Suprapubic skin (tissue), 4 donors: Measurements from ENCODE around the gene EDNRB. TPM values are rescaled to one million over a fixed set of nuclear protein-coding genes. Genes with fewer than 3 reads are reported as not detected.
A peak's percentile ranks its signal among the peaks of the same experiment; 100 is the strongest.

ENCODE experiments used
- DNase-seq, 2 donors: peaks; one replicate each; pipeline ENCODE4 v3.0.0-alpha.2; 2019; ENCODE audit warnings: low spot score in 2 of 2
- H3K27ac ChIP-seq: fragments of 200-600 bp; sonication (generic); one replicate; pipeline ENCODE4 v1.5.1; 2019
- H3K27me3 ChIP-seq: fragments of 200-600 bp; sonication (generic); one replicate; pipeline ENCODE4 v1.5.1; 2019
- H3K36me3 ChIP-seq: fragments of 200-600 bp; sonication (generic); one replicate; pipeline ENCODE4 v1.5.1; 2019
- H3K4me1 ChIP-seq: fragments of 200-600 bp; sonication (generic); one replicate; pipeline ENCODE4 v1.5.1; 2019
- H3K4me3 ChIP-seq: fragments of 200-600 bp; sonication (generic); one replicate; pipeline ENCODE4 v1.5.1; 2019; ENCODE audit warnings: mild to moderate bottlenecking
- H3K9me3 ChIP-seq: fragments of 200-600 bp; sonication (generic); one replicate; pipeline ENCODE4 v1.5.1; 2019
- EP300 ChIP-seq: sonication (generic); formaldehyde crosslinking; IDR thresholded peaks from one replicate; pipeline ENCODE4 v1.6.1; 2017; ENCODE audit warnings: antibody characterized with exemption
- POLR2A ChIP-seq, 2 donors: fragments of 450-650 bp; IDR thresholded peaks; one replicate each; pipeline ENCODE4 v1.6.1; 2017; ENCODE audit warnings: antibody characterized with exemption in 2 of 2, mild to moderate bottlenecking in 2 of 2, moderate library complexity in 2 of 2
- POLR2AphosphoS5 ChIP-seq, 3 donors: sonication (generic); formaldehyde crosslinking; IDR thresholded peaks; one replicate each; pipeline ENCODE4 v1.6.1; 2017; ENCODE audit warnings: antibody characterized with exemption in 3 of 3
- WGBS: methylation state at CpG from one replicate; pipeline ENCODE4 v1.1.5; 2018; 5-methylcytosine and 5-hydroxymethylcytosine counted together
- total RNA-seq, 4 donors: library from RNA; depleted of rRNA; stranded (reverse); fragments of >200 nt; gene quantifications; one replicate each; pipeline ENCODE4 v1.1.0, GENCODE V29; 2016
- TF ChIP-seq, protein P1 (sequence below), 2 donors: fragments of 200-600 bp in 1 of 2; fragments of 450-650 bp in 1 of 2; sonication (generic) in 1 of 2; IDR thresholded peaks; one replicate each; pipeline ENCODE4 v1.5.1; 2016 to 2019; ENCODE audit warnings: antibody characterized with exemption in 2 of 2, mild to moderate bottlenecking in 1 of 2, moderate library complexity in 1 of 2

Gene EDNRB
- total RNA-seq, 4 donors from 2014 or later: 22.9 to 35.2 (median 26.8) TPM

GRCh38 chr13:77930430-77930829 lies 11.8 kb upstream of the EDNRB start:
- Histone ChIP-seq H3K9me3 (no peaks in the 10 kb centered on the region), H3K27ac (no peak overlapping the region), H3K4me3 (no peak overlapping the region), H3K36me3 (no peaks in the 10 kb centered on the region), H3K4me1 (no peaks in the 10 kb centered on the region), H3K27me3 (peaks cover 4% of the 10 kb centered on the region)
- TF ChIP-seq, protein P1, sequence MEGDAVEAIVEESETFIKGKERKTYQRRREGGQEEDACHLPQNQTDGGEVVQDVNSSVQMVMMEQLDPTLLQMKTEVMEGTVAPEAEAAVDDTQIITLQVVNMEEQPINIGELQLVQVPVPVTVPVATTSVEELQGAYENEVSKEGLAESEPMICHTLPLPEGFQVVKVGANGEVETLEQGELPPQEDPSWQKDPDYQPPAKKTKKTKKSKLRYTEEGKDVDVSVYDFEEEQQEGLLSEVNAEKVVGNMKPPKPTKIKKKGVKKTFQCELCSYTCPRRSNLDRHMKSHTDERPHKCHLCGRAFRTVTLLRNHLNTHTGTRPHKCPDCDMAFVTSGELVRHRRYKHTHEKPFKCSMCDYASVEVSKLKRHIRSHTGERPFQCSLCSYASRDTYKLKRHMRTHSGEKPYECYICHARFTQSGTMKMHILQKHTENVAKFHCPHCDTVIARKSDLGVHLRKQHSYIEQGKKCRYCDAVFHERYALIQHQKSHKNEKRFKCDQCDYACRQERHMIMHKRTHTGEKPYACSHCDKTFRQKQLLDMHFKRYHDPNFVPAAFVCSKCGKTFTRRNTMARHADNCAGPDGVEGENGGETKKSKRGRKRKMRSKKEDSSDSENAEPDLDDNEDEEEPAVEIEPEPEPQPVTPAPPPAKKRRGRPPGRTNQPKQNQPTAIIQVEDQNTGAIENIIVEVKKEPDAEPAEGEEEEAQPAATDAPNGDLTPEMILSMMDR (IDR thresholded peaks at IDR 0.05): no peak
- no peak for TF ChIP-seq POLR2A (IDR thresholded peaks at IDR 0.05)
- TF ChIP-seq POLR2AphosphoS5 (IDR thresholded peaks at IDR 0.05): no peak
- TF ChIP-seq EP300: no peak
- DNase-seq: no peak

DNA sequence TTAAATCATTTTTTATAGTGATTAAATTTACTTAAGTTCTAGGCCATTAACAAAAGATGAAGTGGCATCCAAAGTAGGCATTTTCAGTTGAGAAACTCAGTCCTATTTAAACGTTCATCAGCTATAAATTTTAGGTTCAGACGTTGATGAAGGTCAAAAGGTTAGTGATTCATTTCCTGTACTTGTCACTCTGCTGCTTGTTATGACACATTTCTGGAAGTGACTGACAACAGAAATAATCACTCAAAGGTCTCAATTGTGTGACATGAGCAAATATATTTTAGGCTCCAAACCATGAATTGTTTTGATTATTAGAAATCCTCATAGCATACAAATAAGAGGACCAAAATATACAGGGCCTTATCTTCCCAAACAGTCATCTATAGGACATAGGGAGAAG lies 10.3 kb upstream of the EDNRB start:
- WGBS: 7% methylated on average over 2 of the region's 2 CpGs
- Histone ChIP-seq H3K27me3 (peaks cover 4% of the 10 kb centered on the region), H3K27ac (no peak overlapping the region), H3K4me1 (no peaks in the 10 kb centered on the region), H3K36me3 (no peaks in the 10 kb centered on the region), H3K4me3 (no peak overlapping the region), H3K9me3 (no peaks in the 10 kb centered on the region)
- no peak for DNase-seq
- TF ChIP-seq POLR2AphosphoS5 (IDR thresholded peaks at IDR 0.05): no peak
- TF ChIP-seq, protein P1 (IDR thresholded peaks at IDR 0.05): no peak
- no peak for TF ChIP-seq EP300
- TF ChIP-seq POLR2A (IDR thresholded peaks at IDR 0.05): no peak

DNA sequence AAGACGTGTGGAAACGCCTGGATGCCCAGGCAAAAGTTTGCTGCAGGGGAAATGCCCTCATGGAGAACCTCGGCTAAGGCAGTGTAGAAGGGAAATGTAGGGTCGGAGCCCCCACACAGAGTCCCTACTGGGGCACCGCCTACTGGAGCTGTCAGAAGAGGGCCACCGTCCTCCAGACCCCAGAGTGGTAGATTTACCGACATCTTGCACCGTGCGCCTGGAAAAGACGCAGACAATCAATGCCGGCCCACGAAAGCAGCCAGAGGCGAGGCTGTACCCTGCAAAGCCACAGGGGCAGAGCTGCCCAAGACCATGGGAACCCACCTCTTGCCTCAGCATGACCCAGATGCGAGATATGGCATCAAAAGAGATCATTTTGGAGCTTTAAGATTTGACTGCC lies 7.0 kb upstream of the EDNRB start:
- TF ChIP-seq POLR2A (IDR thresholded peaks at IDR 0.05) (no peak), EP300 (no peak), POLR2AphosphoS5 (IDR thresholded peaks at IDR 0.05) (no peak)
- TF ChIP-seq, protein P1 (IDR thresholded peaks at IDR 0.05): no peak
- H3K9me3 ChIP-seq: no peaks in the 10 kb centered on the region
- H3K27ac ChIP-seq: no peak overlapping the region
- peaks cover 4% of the 10 kb centered on the region for H3K27me3 ChIP-seq
- H3K4me3 ChIP-seq: no peak overlapping the region
- no peaks in the 10 kb centered on the region for H3K36me3 ChIP-seq
- no peaks in the 10 kb centered on the region for H3K4me1 ChIP-seq
- WGBS: 94% methylated on average over 14 of the region's 14 CpGs
- DNase-seq: no peak

DNA sequence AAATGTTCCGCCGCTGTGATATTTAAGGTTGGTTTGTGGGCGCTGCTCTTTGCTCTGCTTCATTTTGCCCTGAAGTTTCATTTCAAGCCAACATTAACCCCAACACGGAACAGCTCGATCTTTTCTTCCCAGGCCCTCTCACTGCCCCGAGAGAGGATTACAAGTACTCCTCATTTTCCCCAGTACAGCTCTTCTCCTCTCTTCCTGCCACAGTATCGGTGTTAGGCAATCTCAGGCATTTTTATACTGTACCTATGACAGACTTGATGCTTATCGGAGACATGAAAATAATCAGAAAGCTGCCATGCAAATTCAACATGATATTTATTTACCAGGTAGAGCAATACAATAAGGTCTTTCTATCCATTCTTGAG lies 1.3 kb upstream of the EDNRB start:
- Histone ChIP-seq H3K4me3 (peak overlapping the region; percentile 60), H3K36me3 (no peaks in the 10 kb centered on the region), H3K9me3 (no peaks in the 10 kb centered on the region), H3K4me1 (peaks cover 18% of the 10 kb centered on the region), H3K27me3 (peaks cover 7% of the 10 kb centered on the region), H3K27ac (no peak overlapping the region)
- WGBS: 38% methylated on average over 8 of the region's 8 CpGs
- TF ChIP-seq, protein P1 (IDR thresholded peaks at IDR 0.05): no peak
- no peak for TF ChIP-seq POLR2A (IDR thresholded peaks at IDR 0.05)
- TF ChIP-seq EP300: no peak
- no peak for TF ChIP-seq POLR2AphosphoS5 (IDR thresholded peaks at IDR 0.05)
- DNase-seq: no peak

- DNase-seq: peak; percentile 72 to 82
- H3K27ac ChIP-seq: peak overlapping the region; percentile 56
- WGBS: under 1% methylated on average over 29 of the region's 29 CpGs
These were observed 752 bp upstream of the EDNRB start for GRCh38 chr13:77919246-77919920.

More at GRCh38 chr13:77919246-77919920, 752 bp upstream of the EDNRB start:
- H3K4me3 ChIP-seq: peak overlapping the region; percentile 60
- H3K4me1 ChIP-seq: peaks cover 18% of the 10 kb centered on the region
- TF ChIP-seq, protein P1 (IDR thresholded peaks at IDR 0.05): no peak
- TF ChIP-seq EP300: no peak
- TF ChIP-seq POLR2AphosphoS5 (IDR thresholded peaks at IDR 0.05): no peak
- no peak for TF ChIP-seq POLR2A (IDR thresholded peaks at IDR 0.05)
- H3K27me3 ChIP-seq: peaks cover 7% of the 10 kb centered on the region
- no peaks in the 10 kb centered on the region for H3K9me3 ChIP-seq
- H3K36me3 ChIP-seq: no peaks in the 10 kb centered on the region
